Stimulated activated CD8-positive, alpha-beta memory T cell treated with anti-CD3 and anti-CD28 coated beads, Interleukin-7, amount 100 ng/mL, for 1 hour (primary cell): Measurements from ENCODE around the gene HECTD1.
"Not testable (repeated sequence)": the region's sequence is repeated elsewhere in the genome, so short reads cannot be mapped to it uniquely, and the experiment has no call there.

ENCODE experiments used
- DNase-seq, 2 donors: peaks; one replicate each; pipeline ENCODE4 v3.0.0-alpha.2; 2020; ENCODE audit warnings: low read depth in 2 of 2

The HECTD1 gene

GRCh38 chr14:31154956-31155355 lies 52.6 kb downstream of the HECTD1 start:
- no peak for DNase-seq

DNA sequence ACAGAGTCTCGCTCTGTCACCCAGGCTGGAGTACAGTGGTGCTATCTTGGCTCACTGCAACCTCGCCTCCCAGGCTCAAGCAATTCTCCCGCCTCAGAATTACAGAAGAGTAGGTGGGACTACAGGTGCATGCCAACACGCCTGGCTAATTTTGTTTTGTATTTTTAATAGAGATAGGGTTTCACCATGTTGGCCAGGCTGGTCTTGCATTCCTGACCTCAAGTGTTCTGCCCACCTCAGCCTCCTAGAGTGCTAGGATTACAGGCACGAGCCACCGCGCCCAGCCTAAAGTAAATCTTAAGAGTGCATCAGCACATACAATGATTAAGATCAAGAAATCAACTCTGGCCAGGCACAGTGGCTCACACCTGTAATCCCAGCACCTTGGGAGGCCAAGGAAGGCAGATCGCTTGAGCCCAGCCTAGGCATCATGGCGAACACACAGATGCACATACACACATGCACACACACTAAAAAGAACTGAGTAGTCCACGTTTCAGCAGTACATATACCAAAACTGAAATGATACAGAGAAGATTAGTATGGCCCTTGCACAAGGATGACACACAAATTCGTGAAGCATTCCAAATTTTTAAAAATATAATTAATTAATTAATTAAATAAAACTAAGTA lies 65.0 kb downstream of the HECTD1 start:
- DNase-seq: no peak

- DNase-seq: no peak
Measured at GRCh38 chr14:31139301-31139847, 68.2 kb downstream of the HECTD1 start.

DNA sequence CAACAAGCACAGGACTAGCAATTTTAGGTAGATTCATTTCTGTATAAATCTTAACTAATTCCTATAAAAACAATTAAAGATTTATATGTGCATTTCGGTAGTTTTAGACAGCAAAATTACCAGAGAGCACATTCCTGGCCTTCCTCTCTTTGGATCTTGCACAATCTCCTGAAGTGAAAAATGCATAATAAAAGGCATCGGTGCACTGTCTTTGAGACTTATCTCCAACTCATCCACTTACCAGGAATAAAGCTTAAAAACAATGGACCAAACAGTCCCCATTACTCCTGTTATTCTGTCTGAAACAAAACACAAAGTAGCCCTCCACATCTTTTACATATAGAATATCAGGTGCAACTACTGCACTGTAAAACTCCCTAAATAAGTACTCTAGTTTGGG lies 69.3 kb downstream of the HECTD1 start:
- no peak for DNase-seq

GRCh38 chr14:31137214-31137889 lies 70.2 kb downstream of the HECTD1 start:
- DNase-seq: no peak

GRCh38 chr14:31133133-31133532 lies 74.5 kb downstream of the HECTD1 start:
- no peak for DNase-seq

DNA sequence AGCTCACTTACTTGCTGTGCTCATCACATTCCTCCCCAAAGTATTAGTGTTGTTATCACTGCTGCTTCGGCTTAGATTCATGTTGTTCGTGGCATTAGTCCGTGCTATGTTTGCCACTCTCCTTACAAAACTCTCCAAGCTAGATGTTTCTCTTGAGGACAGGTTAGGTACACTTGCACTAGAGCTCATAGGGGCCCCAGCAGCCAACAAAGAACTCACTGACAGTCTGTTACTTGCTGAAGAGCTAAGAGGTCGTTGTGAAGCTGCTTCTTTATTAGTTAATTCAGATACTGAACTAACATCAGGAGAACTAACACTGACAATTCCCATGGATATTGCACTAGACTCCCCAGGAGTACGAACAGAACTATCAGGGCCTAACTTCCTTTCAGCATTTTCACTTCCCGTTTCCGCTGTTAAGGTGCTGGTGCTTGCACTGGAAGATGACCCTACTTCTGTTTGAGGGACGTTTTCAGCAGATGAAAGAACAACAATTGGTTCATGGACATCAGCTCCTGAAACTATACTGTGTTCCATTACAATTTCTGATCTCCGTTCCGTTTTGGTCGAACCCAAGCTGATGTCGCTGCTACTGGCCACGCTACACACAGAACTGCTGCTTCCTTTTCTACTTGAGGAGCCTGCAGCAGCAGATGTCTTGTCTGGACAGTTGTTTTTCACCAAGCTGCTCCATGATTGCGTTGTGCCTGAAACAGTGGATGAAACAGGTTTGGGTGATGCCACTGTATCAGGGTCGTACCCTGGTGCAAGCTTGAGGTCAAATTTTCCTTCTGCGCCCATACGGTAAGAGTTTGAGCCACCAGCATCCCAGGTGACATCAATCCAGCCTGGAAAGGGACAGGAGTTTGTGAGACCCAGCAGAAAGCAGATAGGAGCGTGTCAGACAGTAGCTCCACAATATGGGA lies 78.7 kb downstream of the HECTD1 start:
- no peak for DNase-seq

GRCh38 chr14:31127690-31128089 lies 79.9 kb downstream of the HECTD1 start:
- no peak for DNase-seq

- DNase-seq: no peak
Measured at GRCh38 chr14:31126680-31127079, 80.9 kb downstream of the HECTD1 start.

- DNase-seq: no peak
Measured at GRCh38 chr14:31125231-31125630, 82.4 kb downstream of the HECTD1 start.

GRCh38 chr14:31124197-31124596 lies 83.4 kb downstream of the HECTD1 start:
- no peak for DNase-seq

- no peak for DNase-seq
Measured at GRCh38 chr14:31122921-31123320, 84.7 kb downstream of the HECTD1 start.

- no peak for DNase-seq
Measured at GRCh38 chr14:31122098-31122611, 85.4 kb downstream of the HECTD1 start.

- no peak for DNase-seq
Measured at GRCh38 chr14:31118892-31119291, 88.7 kb downstream of the HECTD1 start.

DNA sequence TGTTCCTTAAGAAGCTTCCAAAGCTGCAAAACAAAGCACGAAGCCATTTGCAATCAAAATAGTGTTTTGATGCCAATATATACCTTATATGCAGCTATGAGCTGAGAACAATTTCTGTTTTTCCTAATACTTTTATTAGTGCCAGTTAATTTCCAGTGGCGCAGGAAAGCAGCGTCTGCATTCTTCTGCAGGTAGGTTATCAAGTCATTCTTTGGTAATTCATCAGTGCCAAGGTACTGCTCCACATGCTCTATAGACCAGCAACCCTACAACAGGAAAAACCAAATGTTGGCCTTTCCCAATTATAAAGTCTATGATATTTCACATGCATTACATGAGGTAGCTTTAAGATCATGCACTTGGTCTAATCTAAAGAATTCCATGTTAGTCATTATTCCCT lies 93.8 kb downstream of the HECTD1 start:
- no peak for DNase-seq

DNA sequence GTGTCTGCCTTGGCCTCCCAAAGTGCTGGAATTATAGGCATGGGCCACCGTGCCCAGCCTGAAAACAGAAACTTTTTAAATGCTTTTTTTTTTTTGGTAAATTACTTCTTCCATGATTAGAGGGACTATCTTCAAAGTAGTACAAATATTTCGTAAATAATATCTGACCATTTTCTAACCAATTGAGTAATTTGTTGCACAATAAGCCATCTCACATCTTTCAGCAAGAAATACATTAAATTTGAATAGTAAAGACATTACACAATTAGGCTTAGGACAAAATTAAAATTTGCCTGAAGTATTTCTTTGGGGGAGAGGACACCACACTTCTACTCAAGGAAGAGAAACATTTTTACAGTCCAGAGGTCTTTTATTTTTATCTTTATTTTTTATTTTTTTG lies 96.7 kb downstream of the HECTD1 start:
- DNase-seq: no peak

DNA sequence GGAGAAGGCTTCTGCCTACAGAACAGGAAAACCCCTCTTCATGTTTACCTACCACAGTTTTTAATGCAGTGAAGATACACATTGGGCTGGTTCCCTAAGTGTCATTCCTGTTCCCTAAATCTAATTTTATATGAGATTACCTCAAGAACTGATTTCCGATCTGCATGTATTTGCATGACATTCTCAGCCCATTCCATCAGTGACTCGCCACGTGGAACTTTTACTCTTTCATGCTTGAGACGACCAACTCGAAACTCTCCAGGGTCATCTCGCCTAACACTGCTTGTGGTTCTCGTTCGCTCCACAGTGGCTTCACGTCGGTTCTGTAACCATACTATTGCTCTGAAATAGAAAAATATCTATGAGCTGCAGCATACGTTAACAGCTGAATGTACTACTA lies 98.3 kb downstream of the HECTD1 start:
- no peak for DNase-seq

- DNase-seq: no peak
Measured at GRCh38 chr14:31106768-31107167, 100.8 kb downstream of the HECTD1 start.

- DNase-seq: no peak
Measured at GRCh38 chr14:31097081-31097480, 110.5 kb downstream of the HECTD1 start.

- no peak for DNase-seq
Measured at GRCh38 chr14:31096255-31096654, 111.3 kb downstream of the HECTD1 start.

DNA sequence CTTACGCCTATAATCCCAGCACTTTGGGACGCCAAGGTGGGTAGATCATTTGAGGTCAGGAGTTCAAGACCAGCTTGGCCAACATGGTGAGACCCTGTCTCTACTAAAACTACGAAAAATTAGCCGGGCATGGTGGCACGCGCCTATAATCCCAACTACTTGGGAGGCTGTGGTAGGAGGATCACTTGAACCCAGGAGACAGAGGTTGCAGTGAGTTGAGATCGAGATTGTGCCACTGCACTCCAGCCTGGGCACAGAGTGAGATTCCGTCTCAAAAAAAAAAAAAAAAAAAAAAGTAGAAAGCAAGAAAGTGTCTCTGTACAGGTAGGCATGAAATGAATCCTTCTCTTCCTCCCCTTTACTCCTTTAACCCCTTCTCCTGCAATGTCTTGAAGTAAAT lies 111.8 kb downstream of the HECTD1 start:
- not testable (repeated sequence) for DNase-seq
